A673 (cell line): Measurements from ENCODE around the gene ZNG1B. TPM values are rescaled to one million over a fixed set of nuclear protein-coding genes. Genes with fewer than 3 reads are reported as not detected.
"Not testable (repeated sequence)": the region's sequence is repeated elsewhere in the genome, so short reads cannot be mapped to it uniquely, and the experiment has no call there.

ENCODE experiments used
- Bru-seq: library from RNA; stranded (reverse); fragments of 400-500 nt; gene quantifications from one replicate; lab custom pipeline; 2021; lab: Mats Ljungman, UMichigan
- BruChase-seq, 2 experiments: library from RNA; stranded (reverse); fragments of 400-500 nt; gene quantifications; one replicate each; lab custom pipeline; 2021; lab: Mats Ljungman, UMichigan
- BruUV-seq: library from RNA; stranded (reverse); fragments of 400-500 nt; replicated peaks from 2 replicates; lab custom pipeline; 2021; lab: Mats Ljungman, UMichigan
- CTCF ChIA-PET: fragments of 300-600 bp; sonication (Branson Sonifier 250); formaldehyde crosslinking; loops from one replicate; lab custom pipeline; 2022; ENCODE audit warnings: antibody characterized with exemption; lab: Charles Lee
- POLR2A ChIA-PET: fragments of 300-600 bp; sonication (Branson Sonifier 250); formaldehyde crosslinking; loops from one replicate; lab custom pipeline; 2022; ENCODE audit warnings: antibody characterized with exemption; ENCODE audit not compliant: low non-redundant PET; lab: Charles Lee
- DNase-seq: peaks from one replicate; pipeline ENCODE4 v3.0.0-alpha.2; 2015; ENCODE audit warnings: low spot score
- H3K27ac ChIP-seq: fragments of 200-600 bp; sonication (generic); 2 replicates; pipeline ENCODE4 v1.5.1; 2016; ENCODE audit warnings: mixed run types, low read depth, mild to moderate bottlenecking, mixed read lengths, antibody characterized with exemption, low read length; ENCODE audit not compliant: poor library complexity, severe bottlenecking
- H3K27me3 ChIP-seq: fragments of 200-600 bp; sonication (generic); replicated peaks from 2 replicates; pipeline ENCODE4 v1.6.1; 2017; ENCODE audit warnings: mixed run types, low read depth, mild to moderate bottlenecking, mixed read lengths, antibody characterized with exemption, low read length; ENCODE audit not compliant: insufficient read depth, poor library complexity
- H3K36me3 ChIP-seq: fragments of 200-600 bp; sonication (generic); 2 replicates; pipeline ENCODE4 v1.6.1; 2016; ENCODE audit warnings: mixed run types, mild to moderate bottlenecking, mixed read lengths, antibody characterized with exemption, low read length; ENCODE audit not compliant: insufficient read depth, poor library complexity, severe bottlenecking
- H3K4me1 ChIP-seq: fragments of 200-600 bp; sonication (generic); 2 replicates; pipeline ENCODE4 v1.6.1; 2017; ENCODE audit warnings: mixed run types, mild to moderate bottlenecking, mixed read lengths, antibody characterized with exemption, low read length; ENCODE audit not compliant: insufficient read depth, poor library complexity, severe bottlenecking
- H3K4me3 ChIP-seq: fragments of 200-600 bp; sonication (generic); 2 replicates; pipeline ENCODE4 v1.5.1; 2016; ENCODE audit warnings: low read depth, mixed run types, mild to moderate bottlenecking, mixed read lengths, low read length; ENCODE audit not compliant: poor library complexity, severe bottlenecking
- H3K9me3 ChIP-seq: fragments of 200-600 bp; sonication (generic); 2 replicates; pipeline ENCODE4 v1.6.1; 2016; ENCODE audit warnings: mixed run types, low read depth, mild to moderate bottlenecking, mixed read lengths, antibody characterized with exemption, low read length; ENCODE audit not compliant: poor library complexity, severe bottlenecking
- CTCF ChIP-seq: fragments of 300-800, 200-600 bp; sonication (generic); conservative IDR thresholded peaks from 2 replicates; pipeline ENCODE4 v1.5.1; 2017; ENCODE audit warnings: low read depth, mild to moderate bottlenecking, antibody characterized with exemption, low read length, moderate library complexity, mixed read lengths
- EZH2 ChIP-seq: fragments of 200-600 bp; sonication (generic); IDR thresholded peaks from 2 replicates; pipeline ENCODE4 v1.6.1; 2017; ENCODE audit warnings: borderline replicate concordance, low read depth, mild to moderate bottlenecking, mixed read lengths, antibody characterized with exemption, low read length; ENCODE audit not compliant: poor library complexity, severe bottlenecking
- intact Hi-C: fragments of 100-400 bp; cut with micrococcal nuclease; formaldehyde crosslinking; loops from one replicate; pipeline ENCODE4 v1.10.0; 2022; ENCODE audit not compliant: unreplicated experiment
- long read RNA-seq: library from polyadenylated mRNA; stranded (forward); transcript quantifications from one replicate; pipeline ENCODE4 v2.0.0, GENCODE V29; 2022
- total RNA-seq: library from RNA; stranded (reverse); gene quantifications from 2 replicates; pipeline ENCODE4 v1.2.3, GENCODE V29; 2021

The ZNG1B gene
- total RNA-seq: 54.6 and 65.5 TPM in 2 replicates
- Bru-seq, nascent RNA: percentile 82 among the genes with signal in this experiment
- percentile 84 among the genes with signal in this experiment for BruChase-seq, experiment 1, labeled RNA remaining after a 2-hour chase
- percentile 70 among the genes with signal in this experiment for BruChase-seq, experiment 2, labeled RNA remaining after a 6-hour chase
- long read RNA-seq, transcript CBWD2-209 (3 exons, 880 nt): minor isoform, 28 of 245 reads
- long read RNA-seq, transcript CBWD2-202 (16 exons, 1,740 nt): minor isoform, 18 of 245 reads
- long read RNA-seq, transcript CBWD2-203 (14 exons, 1,665 nt): minor isoform, 12 of 245 reads
- long read RNA-seq, transcript CBWD2-201 (15 exons, 1,812 nt): major isoform, 157 of 245 reads
- long read RNA-seq, partial matches to known transcripts: 10 of 245 reads
- long read RNA-seq, other reads (novel, unspliced or antisense): 19 of 245 reads

GRCh38 chr2:113437508-113438465, at the start of gene ZNG1B:
Gene ZNG1B, plus strand, starts transcription at chr2:113437691. Its CDS starts 178 bp downstream, at chr2:113437869.
- BruUV-seq: TSS peak; percentile 53
- peak within 1 kb of the TSS; percentile 52 for H3K4me3 ChIP-seq
- CTCF ChIA-PET, H3K9me3 ChIP-seq, H3K4me1 ChIP-seq, DNase-seq, intact Hi-C loops, POLR2A ChIA-PET, H3K27me3 ChIP-seq, H3K27ac ChIP-seq, H3K36me3 ChIP-seq: not testable (repeated sequence)

GRCh38 chr2:113390124-113390849, 47.2 kb upstream of the ZNG1B start:
- POLR2A ChIA-PET: no interaction called here
- Histone ChIP-seq H3K36me3 (no peaks in the 10 kb centered on the region), H3K4me3 (no peak overlapping the region), H3K4me1 (no peaks in the 10 kb centered on the region), H3K27ac (no peak overlapping the region), H3K27me3 (no peaks in the 10 kb centered on the region), H3K9me3 (no peaks in the 10 kb centered on the region)
- peak; percentile 87 for DNase-seq
- no TSS peak for BruUV-seq
- no peak for TF ChIP-seq EZH2
- TF ChIP-seq CTCF: peak; percentile 95
- intact Hi-C loops: loop anchor here (1.0 kb wide), 2 partner anchors 186 to 253 kb away; no protein-coding TSS in a partner anchor
- CTCF ChIA-PET: interaction anchor here (0.9 to 3.0 kb wide), 4 partner anchors 186 to 310 kb away, joined by 6 to 12 read pairs (median 10); no protein-coding TSS in a partner anchor

GRCh38 chr2:113391073-113391472, 46.4 kb upstream of the ZNG1B start:
- DNase-seq: no peak
- BruUV-seq: no TSS peak
- POLR2A ChIA-PET: no interaction called here
- no peaks in the 10 kb centered on the region for H3K9me3 ChIP-seq
- TF ChIP-seq CTCF (no peak), EZH2 (no peak)
- H3K36me3 ChIP-seq: no peaks in the 10 kb centered on the region
- intact Hi-C loops: no loop called here
- CTCF ChIA-PET: interaction anchor here (0.6 to 2.2 kb wide), 2 partner anchors 255 to 770 kb away, joined by 3 to 8 read pairs; no protein-coding TSS in a partner anchor
- no peak overlapping the region for H3K4me3 ChIP-seq
- no peaks in the 10 kb centered on the region for H3K27me3 ChIP-seq
- H3K4me1 ChIP-seq: no peaks in the 10 kb centered on the region
- H3K27ac ChIP-seq: no peak overlapping the region
